Progenitor cell of endocrine pancreas (in vitro differentiated cells): ENCODE data around the gene WIZ. TPM values are rescaled to one million over a fixed set of nuclear protein-coding genes. Genes with fewer than 3 reads are reported as not detected.

Source experiments
- DNase-seq: peaks from one replicate; pipeline ENCODE4 v3.0.0; 2021; ENCODE audit warnings: low spot score; ENCODE audit not compliant: unreplicated experiment
- H3K27ac Mint-ChIP-seq: 2 replicates; pipeline ENCODE4 v1.8.0; 2021; ENCODE audit warnings: mild to moderate bottlenecking, moderate library complexity, mixed read lengths
- H3K27me3 Mint-ChIP-seq: 2 replicates; pipeline ENCODE4 v1.8.0; 2021; ENCODE audit warnings: mixed read lengths
- H3K36me3 Mint-ChIP-seq: 2 replicates; pipeline ENCODE4 v1.8.0; 2022; ENCODE audit warnings: mixed read lengths; ENCODE audit not compliant: insufficient read depth
- H3K4me1 Mint-ChIP-seq: 2 replicates; pipeline ENCODE4 v1.8.0; 2021; ENCODE audit warnings: low read depth, mixed read lengths
- H3K4me3 Mint-ChIP-seq: 2 replicates; pipeline ENCODE4 v1.8.0; 2021; ENCODE audit warnings: low read depth, mild to moderate bottlenecking, moderate library complexity, mixed read lengths
- H3K9me3 Mint-ChIP-seq: 2 replicates; pipeline ENCODE4 v1.8.0; 2021; ENCODE audit warnings: low read depth, mixed read lengths
- total RNA-seq: library from RNA; stranded (reverse); gene quantifications from 2 replicates; pipeline ENCODE4 v1.2.1, GENCODE V29; 2021
- TF ChIP-seq, protein P1 (sequence below): fragments of 200-600 bp; sonication (generic); IDR thresholded peaks from one replicate; pipeline ENCODE4 v1.5.0; 2021; ENCODE audit warnings: antibody characterized with exemption, mild to moderate bottlenecking; ENCODE audit not compliant: unreplicated experiment

The WIZ gene
- total RNA-seq, 1 donor from 2014 or later, result 61.6 TPM

GRCh38 chr19:15453906-15454860 is 4.4 kb upstream of the WIZ start:
- no peaks in the 10 kb centered on the region for H3K9me3 Mint-ChIP-seq
- H3K27me3 Mint-ChIP-seq, result peaks cover 48% of the 10 kb centered on the region
- peaks cover 6% of the 10 kb centered on the region for H3K4me1 Mint-ChIP-seq
- H3K4me3 Mint-ChIP-seq, result peak overlapping the region; percentile 16
- DNase-seq, result no peak
- TF ChIP-seq, protein P1, sequence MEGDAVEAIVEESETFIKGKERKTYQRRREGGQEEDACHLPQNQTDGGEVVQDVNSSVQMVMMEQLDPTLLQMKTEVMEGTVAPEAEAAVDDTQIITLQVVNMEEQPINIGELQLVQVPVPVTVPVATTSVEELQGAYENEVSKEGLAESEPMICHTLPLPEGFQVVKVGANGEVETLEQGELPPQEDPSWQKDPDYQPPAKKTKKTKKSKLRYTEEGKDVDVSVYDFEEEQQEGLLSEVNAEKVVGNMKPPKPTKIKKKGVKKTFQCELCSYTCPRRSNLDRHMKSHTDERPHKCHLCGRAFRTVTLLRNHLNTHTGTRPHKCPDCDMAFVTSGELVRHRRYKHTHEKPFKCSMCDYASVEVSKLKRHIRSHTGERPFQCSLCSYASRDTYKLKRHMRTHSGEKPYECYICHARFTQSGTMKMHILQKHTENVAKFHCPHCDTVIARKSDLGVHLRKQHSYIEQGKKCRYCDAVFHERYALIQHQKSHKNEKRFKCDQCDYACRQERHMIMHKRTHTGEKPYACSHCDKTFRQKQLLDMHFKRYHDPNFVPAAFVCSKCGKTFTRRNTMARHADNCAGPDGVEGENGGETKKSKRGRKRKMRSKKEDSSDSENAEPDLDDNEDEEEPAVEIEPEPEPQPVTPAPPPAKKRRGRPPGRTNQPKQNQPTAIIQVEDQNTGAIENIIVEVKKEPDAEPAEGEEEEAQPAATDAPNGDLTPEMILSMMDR, result peak; percentile 38
- H3K27ac Mint-ChIP-seq, result no peak overlapping the region
- no peaks in the 10 kb centered on the region for H3K36me3 Mint-ChIP-seq

DNA sequence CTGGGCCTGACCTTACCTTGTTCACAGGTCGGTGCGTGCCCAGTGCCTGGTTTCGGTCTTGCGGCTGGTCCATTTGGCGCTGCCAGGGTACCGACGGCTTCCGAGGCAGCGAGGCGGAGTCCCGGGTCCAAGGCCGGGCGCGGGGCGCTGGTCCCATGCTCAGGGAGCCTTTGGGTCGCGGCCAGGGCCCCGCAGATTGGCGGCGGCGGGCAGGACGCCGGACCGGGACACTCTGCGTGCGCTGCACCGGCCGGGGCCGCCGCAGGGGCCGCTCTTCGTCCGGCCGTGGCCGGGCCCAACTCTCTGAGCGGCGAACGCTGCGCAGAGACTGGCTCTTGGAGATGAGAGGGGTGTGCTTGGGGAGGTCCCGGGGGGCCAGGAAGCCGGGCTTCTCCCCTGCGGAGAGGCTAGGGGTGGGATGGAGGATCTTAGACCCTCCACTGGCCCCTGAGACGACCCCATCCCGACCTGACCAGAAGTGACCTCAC is 3.4 kb upstream of the WIZ start:
- Mint-ChIP-seq H3K27ac (no peak overlapping the region), H3K36me3 (peaks cover 2% of the 10 kb centered on the region), H3K27me3 (peaks cover 45% of the 10 kb centered on the region), H3K4me1 (peaks cover 11% of the 10 kb centered on the region), H3K9me3 (no peaks in the 10 kb centered on the region), H3K4me3 (no peak overlapping the region)
- TF ChIP-seq, protein P1, result peak; percentile 35
- no peak for DNase-seq

GRCh38 chr19:15452111-15453047 is 2.6 kb upstream of the WIZ start:
- peak overlapping the region; percentile 21 for H3K4me3 Mint-ChIP-seq
- peak; percentile 44 for DNase-seq
- peaks cover 4% of the 10 kb centered on the region for H3K36me3 Mint-ChIP-seq
- H3K27ac Mint-ChIP-seq, result no peak overlapping the region
- no peaks in the 10 kb centered on the region for H3K9me3 Mint-ChIP-seq
- H3K4me1 Mint-ChIP-seq, result peaks cover 11% of the 10 kb centered on the region
- TF ChIP-seq, protein P1, result no peak
- H3K27me3 Mint-ChIP-seq, result peaks cover 40% of the 10 kb centered on the region

GRCh38 chr19:15450528-15450890 is 753 bp upstream of the WIZ start:
- H3K27ac Mint-ChIP-seq, result peak overlapping the region; percentile 46
- no peaks in the 10 kb centered on the region for H3K9me3 Mint-ChIP-seq
- peak overlapping the region; percentile 83 for H3K4me3 Mint-ChIP-seq
- H3K36me3 Mint-ChIP-seq, result peaks cover 5% of the 10 kb centered on the region
- DNase-seq, result no peak
- TF ChIP-seq, protein P1, result no peak
- H3K27me3 Mint-ChIP-seq, result peaks cover 24% of the 10 kb centered on the region
- peaks cover 11% of the 10 kb centered on the region for H3K4me1 Mint-ChIP-seq
